IMR-90 (cell line): Measurements from ENCODE around the gene NFATC1. TPM values are rescaled to one million over a fixed set of nuclear protein-coding genes. Genes with fewer than 3 reads are reported as not detected.
A peak's percentile ranks its signal among the peaks of the same experiment; 100 is the strongest.

Source experiments
- ATAC-seq: fragments of 200-7000 bp; cut with Tn5 transposase; 2 replicates; pipeline ENCODE4 v1.9.1; 2020; ENCODE audit warnings: low read depth, mild to moderate bottlenecking, moderate library complexity
- BruUV-seq: library from RNA; stranded (reverse); fragments of 400-500 nt; replicated peaks from 2 replicates; lab custom pipeline; 2021; lab: Mats Ljungman, UMichigan
- CTCF ChIA-PET: fragments of 300-600 bp; formaldehyde crosslinking; extraction: SDS; loops from one replicate; lab custom pipeline; 2021; ENCODE audit warnings: antibody characterized with exemption; lab: Yijun Ruan, JAX
- POLR2A ChIA-PET: fragments of 300-600 bp; sonication (Branson Sonifier 250); formaldehyde crosslinking; loops from one replicate; lab custom pipeline; 2022; ENCODE audit warnings: antibody characterized with exemption; ENCODE audit not compliant: unreplicated experiment; lab: Charles Lee
- DNase-seq: peaks from one replicate; pipeline ENCODE4 v3.0.0; 2013
- H2AFZ ChIP-seq: replicated peaks from 2 replicates; pipeline ENCODE3; 2013; ENCODE audit warnings: low read length, mild to moderate bottlenecking; ENCODE audit not compliant: poor library complexity
- H2AK5ac ChIP-seq: 2 replicates; pipeline ENCODE4 v1.6.1; 2013; ENCODE audit warnings: low read depth, low read length, inconsistent platforms
- H2AK9ac ChIP-seq: replicated peaks from 2 replicates; pipeline ENCODE3; 2013; ENCODE audit warnings: mild to moderate bottlenecking, low read depth, low read length, moderate library complexity; ENCODE audit not compliant: poor library complexity
- H2BK120ac ChIP-seq: 2 replicates; pipeline ENCODE4 v1.6.1; 2013; ENCODE audit warnings: low read depth, low read length, inconsistent platforms
- H2BK15ac ChIP-seq: 3 replicates; pipeline ENCODE4 v1.6.1; 2013; ENCODE audit warnings: low read depth, low read length, inconsistent platforms
- H2BK20ac ChIP-seq: 2 replicates; pipeline ENCODE4 v1.6.1; 2013; ENCODE audit warnings: low read depth, mild to moderate bottlenecking, inconsistent platforms, low read length, moderate library complexity
- H2BK5ac ChIP-seq: 2 replicates; pipeline ENCODE4 v1.6.1; 2013; ENCODE audit warnings: mild to moderate bottlenecking, low read depth, low read length, inconsistent platforms; ENCODE audit not compliant: poor library complexity, severe bottlenecking
- H3K14ac ChIP-seq: replicated peaks from 2 replicates; pipeline ENCODE4 v1.6.1; 2013; ENCODE audit warnings: low read depth, low read length, inconsistent platforms
- H3K18ac ChIP-seq: 2 replicates; pipeline ENCODE4 v1.6.1; 2013; ENCODE audit warnings: low read depth, low read length, control low read depth
- H3K23ac ChIP-seq: 2 replicates; pipeline ENCODE4 v1.6.1; 2013; ENCODE audit warnings: low read depth, low read length, inconsistent platforms
- H3K27ac ChIP-seq: 2 replicates; pipeline ENCODE4 v1.5.1; 2013; ENCODE audit warnings: mild to moderate bottlenecking, control low read depth, low read length; ENCODE audit not compliant: insufficient read depth
- H3K27me3 ChIP-seq: 2 replicates; pipeline ENCODE4 v1.6.1; 2013; ENCODE audit warnings: low read length; ENCODE audit not compliant: control insufficient read depth, insufficient read depth
- H3K36me3 ChIP-seq: 2 replicates; pipeline ENCODE4 v1.6.1; 2013; ENCODE audit warnings: low read length, mixed read lengths; ENCODE audit not compliant: control insufficient read depth, insufficient read depth
- H3K4ac ChIP-seq: 2 replicates; pipeline ENCODE4 v1.6.1; 2013; ENCODE audit warnings: low read depth, low read length, inconsistent platforms
- H3K4me1 ChIP-seq: 2 replicates; pipeline ENCODE4 v1.6.1; 2013; ENCODE audit warnings: low read length, mixed read lengths; ENCODE audit not compliant: control insufficient read depth, insufficient read depth
- H3K4me2 ChIP-seq: 2 replicates; pipeline ENCODE4 v1.6.1; 2013; ENCODE audit warnings: low read depth, mild to moderate bottlenecking, control low read depth, low read length, moderate library complexity
- H3K4me3 ChIP-seq: 2 replicates; pipeline ENCODE4 v1.5.1; 2013; ENCODE audit warnings: low read depth, mild to moderate bottlenecking, control low read depth, low read length, moderate library complexity; ENCODE audit not compliant: insufficient read depth
- H3K56ac ChIP-seq: 2 replicates; pipeline ENCODE4 v1.6.1; 2013; ENCODE audit warnings: low read length, inconsistent platforms; ENCODE audit not compliant: insufficient read depth; ENCODE audit errors: extremely low read depth
- H3K79me1 ChIP-seq, 2 experiments: 2 replicates each; pipeline ENCODE4 v1.6.1; 2013; ENCODE audit warnings: low read length in 2 of 2, inconsistent platforms in 1 of 2, low read depth in 1 of 2
- H3K9ac ChIP-seq: 2 replicates; pipeline ENCODE4 v1.6.1; 2013; ENCODE audit warnings: low read depth, low read length, control low read depth
- H3K9me1 ChIP-seq: 2 replicates; pipeline ENCODE4 v1.6.1; 2013; ENCODE audit warnings: low read length, inconsistent platforms; ENCODE audit not compliant: insufficient read depth
- H3K9me3 ChIP-seq: 2 replicates; pipeline ENCODE4 v1.6.1; 2013; ENCODE audit warnings: low read length; ENCODE audit not compliant: control insufficient read depth, insufficient read depth
- H4K20me1 ChIP-seq: 2 replicates; pipeline ENCODE4 v1.6.1; 2013; ENCODE audit warnings: low read length, inconsistent platforms; ENCODE audit not compliant: insufficient read depth
- H4K5ac ChIP-seq: 2 replicates; pipeline ENCODE4 v1.6.1; 2013; ENCODE audit warnings: mild to moderate bottlenecking, low read depth, low read length, control low read depth
- H4K8ac ChIP-seq, 2 experiments: 2 replicates each; pipeline ENCODE4 v1.6.1; 2013; ENCODE audit warnings: low read depth in 2 of 2, low read length in 2 of 2, control low read depth in 1 of 2, inconsistent platforms in 1 of 2
- H4K91ac ChIP-seq: 2 replicates; pipeline ENCODE4 v1.6.1; 2013; ENCODE audit warnings: low read depth, low read length, inconsistent platforms; ENCODE audit not compliant: insufficient read depth
- CHD1 ChIP-seq: IDR thresholded peaks from 2 replicates; pipeline ENCODE4 v1.6.1; 2012; ENCODE audit warnings: low read depth, low read length, improper control_type of control experiment
- FOS ChIP-seq: fragments of 150-350 bp; IDR thresholded peaks from 2 replicates; pipeline ENCODE4 v1.6.1; 2016; ENCODE audit warnings: low read depth, low read length
- MAFK ChIP-seq: IDR thresholded peaks from 2 replicates; pipeline ENCODE4 v1.6.1; 2012; ENCODE audit warnings: low read depth, low read length, improper control_type of control experiment
- MXI1 ChIP-seq: IDR thresholded peaks from 2 replicates; pipeline ENCODE4 v1.6.1; 2012; ENCODE audit warnings: low read depth, mild to moderate bottlenecking, low read length, moderate library complexity, borderline replicate concordance
- POLR2A ChIP-seq: IDR thresholded peaks from 2 replicates; pipeline ENCODE4 v1.6.1; 2012; ENCODE audit warnings: mild to moderate bottlenecking, low read depth, low read length
- RAD21 ChIP-seq: IDR thresholded peaks from 2 replicates; pipeline ENCODE4 v1.6.1; 2012; ENCODE audit warnings: low read length, improper control_type of control experiment
- RCOR1 ChIP-seq: IDR thresholded peaks from 2 replicates; pipeline ENCODE4 v1.6.1; 2012; ENCODE audit warnings: mild to moderate bottlenecking, low read length, improper control_type of control experiment; ENCODE audit not compliant: insufficient replicate concordance
- SMC3 ChIP-seq: fragments of 150-350 bp; IDR thresholded peaks from 2 replicates; pipeline ENCODE4 v1.6.1; 2016; ENCODE audit warnings: low read depth, mild to moderate bottlenecking, antibody characterized with exemption, low read length, moderate library complexity
- WGBS, 2 experiments: methylation state at CpG; one replicate each; pipeline versions ENCODE4 v1.1.5 to v1.1.7; 2013; ENCODE audit warnings: missing lambda C conversion rate in 2 of 2; ENCODE audit not compliant: insufficient read length in 1 of 2; ENCODE audit errors: extremely low coverage in 2 of 2; 5-methylcytosine and 5-hydroxymethylcytosine counted together
- dilution Hi-C: fragments of 300-500 bp; cut with HindIII; formaldehyde crosslinking; loops from one replicate; pipeline ENCODE4 v1.14.3; 2018; ENCODE audit warnings: low sequenced_read_pairs; ENCODE audit not compliant: unreplicated experiment
- in situ Hi-C: fragments of 300-500 bp; cut with MboI; formaldehyde crosslinking; loops from 3 replicates; pipeline ENCODE4 v1.14.3; 2019; ENCODE audit warnings: low sequenced_read_pairs, inconsistent platforms, mixed read lengths
- intact Hi-C: fragments of 100-400 bp; cut with micrococcal nuclease; formaldehyde crosslinking; loops from 2 replicates; pipeline ENCODE4 v1.10.0; 2022
- polyA plus RNA-seq, 3 experiments: library from polyadenylated mRNA; depleted of rRNA; stranded (reverse); fragments of >200 nt; gene quantifications; 2 replicates each; pipeline ENCODE4 v1.2.3, GENCODE V29; 2012; ENCODE audit warnings: low replicate concordance in 1 of 3
- total RNA-seq: library from RNA; depleted of rRNA; stranded (reverse); fragments of >200 nt; gene quantifications from 2 replicates; pipeline ENCODE4 v1.2.3, GENCODE V29; 2012
- TF ChIP-seq, protein P1 (sequence below): fragments of 150-350 bp; IDR thresholded peaks from 2 replicates; pipeline ENCODE4 v1.6.1; 2017; ENCODE audit warnings: mild to moderate bottlenecking, antibody characterized with exemption, low read length, low read depth
- TF ChIP-seq, protein P2 (sequence below): fragments of 150-350 bp; IDR thresholded peaks from 2 replicates; pipeline ENCODE4 v1.6.1; 2016; ENCODE audit warnings: low read depth, mild to moderate bottlenecking, low read length, moderate library complexity, borderline replicate concordance

Gene NFATC1
- total and polyA plus RNA-seq, 2 of the 4 experiments (the other 2 are of a cell fraction): 0.36 to 1.8 TPM

DNA sequence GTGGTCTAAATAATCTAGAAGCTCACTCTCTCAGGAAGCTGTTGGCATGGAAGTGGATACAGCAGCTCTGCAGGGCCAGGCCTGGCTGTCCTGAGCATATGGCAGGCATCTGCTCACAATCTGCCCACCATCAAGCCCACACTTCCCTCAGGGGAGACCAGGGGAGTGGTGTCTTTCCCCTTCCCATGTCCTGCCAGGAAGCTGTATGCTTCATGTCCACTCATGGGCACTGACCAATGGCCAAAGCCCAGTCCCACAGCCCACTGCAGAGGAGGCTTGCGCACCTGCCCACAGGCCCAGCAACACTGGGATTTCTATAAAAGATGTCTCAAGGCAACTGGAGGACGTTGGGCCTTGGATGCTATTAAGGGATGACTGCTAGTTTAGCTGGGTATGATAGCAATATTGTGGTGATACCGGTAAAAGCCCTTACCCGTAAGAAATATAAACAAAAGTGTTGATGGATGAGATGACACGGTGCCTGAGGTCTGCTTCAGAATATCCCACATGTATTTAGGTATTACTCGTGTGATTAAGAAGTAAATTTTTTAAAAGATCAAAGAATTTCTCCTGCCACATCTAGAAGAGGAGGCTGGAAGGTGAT is 177.2 kb downstream of the NFATC1 start:
- in situ Hi-C loops (no loop called here), intact Hi-C loops (no loop called here), dilution Hi-C loops (no loop called here)
- Histone ChIP-seq H4K5ac (no peak overlapping the region), H2BK5ac (no peak overlapping the region), H2BK20ac (no peak overlapping the region), H3K4me2 (no peak overlapping the region), H4K8ac (no peak overlapping the region), H2AK9ac (no peak overlapping the region), H3K23ac (no peak overlapping the region), H3K9me1 (peaks cover 8% of the 10 kb centered on the region), H3K27me3 (no peaks in the 10 kb centered on the region; the same call in 1 of the 2 replicates), H4K91ac (no peak overlapping the region), H3K14ac (no peak overlapping the region), H3K4me3 (no peak overlapping the region), H3K18ac (no peak overlapping the region), H3K4ac (no peak overlapping the region), H2BK120ac (no peak overlapping the region), H2AFZ (no peak overlapping the region), H3K9me3 (peaks cover 7% of the 10 kb centered on the region), H3K79me1 (no peaks in the 10 kb centered on the region), H3K36me3 (no peaks in the 10 kb centered on the region), H3K9ac (no peak overlapping the region), H2AK5ac (0 out of 2 replicates have a peak overlapping the region, but pooled peaks have one; percentile 17), H4K20me1 (no peaks in the 10 kb centered on the region), H2BK15ac (no peak overlapping the region), H3K4me1 (peaks cover 35% of the 10 kb centered on the region), H3K27ac (no peak overlapping the region), H3K56ac (no peak overlapping the region)
- no peak for ATAC-seq
- no peak for TF ChIP-seq POLR2A
- no peak for TF ChIP-seq MXI1
- TF ChIP-seq, protein P1, sequence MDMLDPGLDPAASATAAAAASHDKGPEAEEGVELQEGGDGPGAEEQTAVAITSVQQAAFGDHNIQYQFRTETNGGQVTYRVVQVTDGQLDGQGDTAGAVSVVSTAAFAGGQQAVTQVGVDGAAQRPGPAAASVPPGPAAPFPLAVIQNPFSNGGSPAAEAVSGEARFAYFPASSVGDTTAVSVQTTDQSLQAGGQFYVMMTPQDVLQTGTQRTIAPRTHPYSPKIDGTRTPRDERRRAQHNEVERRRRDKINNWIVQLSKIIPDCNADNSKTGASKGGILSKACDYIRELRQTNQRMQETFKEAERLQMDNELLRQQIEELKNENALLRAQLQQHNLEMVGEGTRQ: no peak
- TF ChIP-seq RAD21: no peak
- TF ChIP-seq SMC3: no peak
- TF ChIP-seq, protein P2, sequence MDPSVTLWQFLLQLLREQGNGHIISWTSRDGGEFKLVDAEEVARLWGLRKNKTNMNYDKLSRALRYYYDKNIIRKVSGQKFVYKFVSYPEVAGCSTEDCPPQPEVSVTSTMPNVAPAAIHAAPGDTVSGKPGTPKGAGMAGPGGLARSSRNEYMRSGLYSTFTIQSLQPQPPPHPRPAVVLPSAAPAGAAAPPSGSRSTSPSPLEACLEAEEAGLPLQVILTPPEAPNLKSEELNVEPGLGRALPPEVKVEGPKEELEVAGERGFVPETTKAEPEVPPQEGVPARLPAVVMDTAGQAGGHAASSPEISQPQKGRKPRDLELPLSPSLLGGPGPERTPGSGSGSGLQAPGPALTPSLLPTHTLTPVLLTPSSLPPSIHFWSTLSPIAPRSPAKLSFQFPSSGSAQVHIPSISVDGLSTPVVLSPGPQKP: no peak
- TF ChIP-seq FOS: no peak
- TF ChIP-seq CHD1: no peak
- TF ChIP-seq MAFK: no peak
- no peak for TF ChIP-seq RCOR1
- BruUV-seq: no TSS peak
- CTCF ChIA-PET: no interaction called here
- WGBS, 2 experiments: 90% methylated on average over 2 of the region's 6 CpGs; no CpG with 5 or more reads in 1 of the 2 experiments
- DNase-seq: no peak
- POLR2A ChIA-PET: no interaction called here
